Loucy (cell line): ENCODE results near the gene RAI1.

Source experiments
- H2AFZ ChIP-seq: fragments of 200-600 bp; sonication (generic); 2 replicates; pipeline ENCODE4 v1.6.0; 2016; ENCODE audit warnings: antibody characterized with exemption, mild to moderate bottlenecking, low read length, moderate library complexity
- H3F3A ChIP-seq: fragments of 200-600 bp; 2 replicates; pipeline ENCODE4 v1.6.0; 2016; ENCODE audit warnings: antibody characterized with exemption, low read depth, mild to moderate bottlenecking
- H3K27me3 ChIP-seq: fragments of 200-600 bp; sonication (generic); 2 replicates; pipeline ENCODE4 v1.6.1; 2014; ENCODE audit warnings: low read length, mild to moderate bottlenecking; ENCODE audit not compliant: insufficient read depth, poor library complexity, severe bottlenecking
- H3K36me3 ChIP-seq: fragments of 200-600 bp; sonication (generic); 2 replicates; pipeline ENCODE4 v1.6.1; 2016; ENCODE audit warnings: low read length; ENCODE audit not compliant: insufficient read depth
- H3K4me1 ChIP-seq: fragments of 200-600 bp; sonication (generic); 2 replicates; pipeline ENCODE4 v1.5.1; 2014; ENCODE audit warnings: low read length, mild to moderate bottlenecking; ENCODE audit not compliant: insufficient read depth, poor library complexity, severe bottlenecking
- H3K4me2 ChIP-seq: fragments of 200-600 bp; sonication (generic); 2 replicates; pipeline ENCODE4 v1.6.0; 2014; ENCODE audit warnings: antibody characterized with exemption, low read length, low read depth, mild to moderate bottlenecking; ENCODE audit not compliant: poor library complexity, severe bottlenecking
- H3K4me3 ChIP-seq: fragments of 200-600 bp; sonication (generic); 2 replicates; pipeline ENCODE4 v1.5.1; 2014; ENCODE audit warnings: low read length, mild to moderate bottlenecking, mixed read lengths; ENCODE audit not compliant: poor library complexity, severe bottlenecking
- H3K79me2 ChIP-seq: fragments of 200-600 bp; sonication (generic); 2 replicates; pipeline ENCODE4 v1.6.1; 2014; ENCODE audit warnings: low read length; ENCODE audit not compliant: insufficient read depth
- H3K9ac ChIP-seq: fragments of 200-600 bp; sonication (generic); 2 replicates; pipeline ENCODE4 v1.6.0; 2014; ENCODE audit warnings: mild to moderate bottlenecking, low read depth, low read length, moderate library complexity; ENCODE audit not compliant: poor library complexity, severe bottlenecking
- H3K9me2 ChIP-seq: fragments of 200-600 bp; sonication (generic); replicated peaks from 2 replicates; pipeline ENCODE4 v1.6.1; 2016; ENCODE audit warnings: low read depth, low read length, mixed read lengths
- H3K9me3 ChIP-seq: fragments of 200-600 bp; sonication (generic); 2 replicates; pipeline ENCODE4 v1.6.1; 2014; ENCODE audit warnings: mild to moderate bottlenecking, antibody characterized with exemption, low read length, low read depth; ENCODE audit not compliant: insufficient read depth
- H4K20me1 ChIP-seq: fragments of 200-600 bp; sonication (generic); 2 replicates; pipeline ENCODE4 v1.6.0; 2014; ENCODE audit warnings: antibody characterized with exemption, low read length, mild to moderate bottlenecking; ENCODE audit not compliant: insufficient read depth, poor library complexity, severe bottlenecking
- CTCF ChIP-seq: fragments of 200-600 bp; sonication (generic); conservative IDR thresholded peaks from 2 replicates; pipeline ENCODE4 v1.5.1; 2014; ENCODE audit warnings: mild to moderate bottlenecking, antibody characterized with exemption, low read length
- EZH2phosphoT487 ChIP-seq: fragments of 200-600 bp; IDR thresholded peaks from 2 replicates; pipeline ENCODE4 v1.6.1; 2018; ENCODE audit warnings: antibody characterized with exemption, mild to moderate bottlenecking, moderate library complexity, borderline replicate concordance

RAI1 gene

GRCh38 chr17:17668358-17668757 is 12.9 kb upstream of the RAI1 start:
- Histone ChIP-seq H4K20me1 (no peaks in the 10 kb centered on the region), H3K4me1 (peaks cover 59% of the 10 kb centered on the region), H2AFZ (no peak overlapping the region), H3K36me3 (no peaks in the 10 kb centered on the region), H3K4me2 (no peak overlapping the region), H3K9ac (peak overlapping the region; percentile 39), H3F3A (peaks cover 6% of the 10 kb centered on the region; the same call in 1 of the 2 replicates), H3K79me2 (no peaks in the 10 kb centered on the region), H3K9me3 (no peaks in the 10 kb centered on the region), H3K4me3 (no peak overlapping the region), H3K27me3 (no peaks in the 10 kb centered on the region), H3K9me2 (no peaks in the 10 kb centered on the region)
- TF ChIP-seq EZH2phosphoT487 (no peak), CTCF (no peak)

- H3K36me3 ChIP-seq: no peaks in the 10 kb centered on the region
- peaks cover 65% of the 10 kb centered on the region for H3K4me1 ChIP-seq
- H3K9me2 ChIP-seq: no peaks in the 10 kb centered on the region
- H3K79me2 ChIP-seq: no peaks in the 10 kb centered on the region
- H3K4me2 ChIP-seq: peak overlapping the region; percentile 44
- H2AFZ ChIP-seq: no peak overlapping the region
- TF ChIP-seq CTCF (no peak), EZH2phosphoT487 (no peak)
- peak overlapping the region; percentile 39 for H3K9ac ChIP-seq
- H3F3A ChIP-seq: peaks cover 10% of the 10 kb centered on the region; the same call in 1 of the 2 replicates
- H4K20me1 ChIP-seq: no peaks in the 10 kb centered on the region
- no peaks in the 10 kb centered on the region for H3K9me3 ChIP-seq
- no peak overlapping the region for H3K4me3 ChIP-seq
- H3K27me3 ChIP-seq: no peaks in the 10 kb centered on the region
These were observed 12.3 kb upstream of the RAI1 start for GRCh38 chr17:17668775-17669579.

GRCh38 chr17:17669580-17670235 is 11.6 kb upstream of the RAI1 start:
- H3K9me3 ChIP-seq: no peaks in the 10 kb centered on the region
- peak overlapping the region; percentile 44 for H3K4me2 ChIP-seq
- no peak overlapping the region for H2AFZ ChIP-seq
- no peaks in the 10 kb centered on the region for H3K9me2 ChIP-seq
- H3K27me3 ChIP-seq: no peaks in the 10 kb centered on the region
- H3F3A ChIP-seq: peaks cover 10% of the 10 kb centered on the region; the same call in 1 of the 2 replicates
- H3K4me1 ChIP-seq: peaks cover 66% of the 10 kb centered on the region
- no peak for TF ChIP-seq CTCF
- TF ChIP-seq EZH2phosphoT487: no peak
- H3K9ac ChIP-seq: no peak overlapping the region
- H4K20me1 ChIP-seq: no peaks in the 10 kb centered on the region
- no peaks in the 10 kb centered on the region for H3K79me2 ChIP-seq
- no peaks in the 10 kb centered on the region for H3K36me3 ChIP-seq
- no peak overlapping the region for H3K4me3 ChIP-seq
